Measurements from ENCODE around the gene ARNT2. TPM values are rescaled to one million over a fixed set of nuclear protein-coding genes. Genes with fewer than 3 reads are reported as not detected.

The ARNT2 gene
- total and polyA plus RNA-seq, 4 donors, result 2.0 to 12.2 (median 5.5) TPM

- WGBS, 2 donors, result 88 to 91% methylated on average over 4 of the region's 4 CpGs
- no peak for DNase-seq
- no peak for ATAC-seq (ENCODE audit: insufficient read depth, low FRiP score)
- H3K4me3 ChIP-seq, result no peak overlapping the region
- H3K27me3 ChIP-seq (ENCODE audit: control insufficient read depth in 3 of 3, insufficient read depth in 3 of 3, low read length in 2 of 3), result no peaks in the 10 kb centered on the region
- TF ChIP-seq CTCF (IDR thresholded peaks at IDR 0.05; ENCODE audit: control extremely low read depth, extremely low read depth), result no peak
- H3K36me3 ChIP-seq (ENCODE audit: control insufficient read depth in 4 of 4, insufficient read depth in 4 of 4, low read length in 4 of 4), result no peaks in the 10 kb centered on the region
- no peak overlapping the region for H3K9ac ChIP-seq (ENCODE audit: insufficient read depth in 1 of 2, low read length in 2 of 2)
- no peaks in the 10 kb centered on the region for H3K9me3 ChIP-seq (ENCODE audit: control insufficient read depth in 4 of 4, insufficient read depth in 3 of 4, low read length in 3 of 4)
- H3K4me1 ChIP-seq (ENCODE audit: control insufficient read depth in 5 of 5, insufficient read depth in 5 of 5, low read length in 5 of 5), result peaks cover 0 to 10% (median 0%) of the 10 kb centered on the region in 5 donors
- H3K27ac ChIP-seq (ENCODE audit: low read depth in 1 of 2, low read length in 1 of 2), result no peak overlapping the region
These were observed 24.5 kb upstream of the ARNT2 start for GRCh38 chr15:80379693-80380092.

GRCh38 chr15:80380154-80380553 lies 24.0 kb upstream of the ARNT2 start:
- ATAC-seq (ENCODE audit: insufficient read depth, low FRiP score), result no peak
- no peaks in the 10 kb centered on the region for H3K27me3 ChIP-seq (ENCODE audit: control insufficient read depth in 3 of 3, insufficient read depth in 3 of 3, low read length in 2 of 3)
- no peaks in the 10 kb centered on the region for H3K9me3 ChIP-seq (ENCODE audit: control insufficient read depth in 4 of 4, insufficient read depth in 3 of 4, low read length in 3 of 4)
- H3K27ac ChIP-seq (ENCODE audit: low read depth in 1 of 2, low read length in 1 of 2), result no peak overlapping the region
- DNase-seq, result no peak
- H3K4me3 ChIP-seq, result no peak overlapping the region
- H3K36me3 ChIP-seq (ENCODE audit: control insufficient read depth in 4 of 4, insufficient read depth in 4 of 4, low read length in 4 of 4), result no peaks in the 10 kb centered on the region
- 81 to 87% methylated on average over 3 of the region's 3 CpGs for WGBS, 2 donors
- no peak for TF ChIP-seq CTCF (IDR thresholded peaks at IDR 0.05; ENCODE audit: control extremely low read depth, extremely low read depth)
- peaks cover 0 to 12% (median 0%) of the 10 kb centered on the region in 5 donors for H3K4me1 ChIP-seq (ENCODE audit: control insufficient read depth in 5 of 5, insufficient read depth in 5 of 5, low read length in 5 of 5)
- no peak overlapping the region for H3K9ac ChIP-seq (ENCODE audit: insufficient read depth in 1 of 2, low read length in 2 of 2)

GRCh38 chr15:80382285-80382684 lies 21.9 kb upstream of the ARNT2 start:
- 96 to 98% methylated on average over 3 of the region's 3 CpGs for WGBS, 2 donors
- Histone ChIP-seq H3K9me3 (ENCODE audit: control insufficient read depth in 4 of 4, insufficient read depth in 3 of 4, low read length in 3 of 4) (no peaks in the 10 kb centered on the region), H3K4me3 (no peak overlapping the region), H3K9ac (ENCODE audit: insufficient read depth in 1 of 2, low read length in 2 of 2) (no peak overlapping the region), H3K4me1 (ENCODE audit: control insufficient read depth in 5 of 5, insufficient read depth in 5 of 5, low read length in 5 of 5) (peaks cover 0 to 12% (median 2%) of the 10 kb centered on the region in 5 donors), H3K27me3 (ENCODE audit: control insufficient read depth in 3 of 3, insufficient read depth in 3 of 3, low read length in 2 of 3) (no peaks in the 10 kb centered on the region), H3K36me3 (ENCODE audit: control insufficient read depth in 4 of 4, insufficient read depth in 4 of 4, low read length in 4 of 4) (no peaks in the 10 kb centered on the region), H3K27ac (ENCODE audit: low read depth in 1 of 2, low read length in 1 of 2) (no peak overlapping the region)
- TF ChIP-seq CTCF (IDR thresholded peaks at IDR 0.05; ENCODE audit: control extremely low read depth, extremely low read depth), result no peak
- ATAC-seq (ENCODE audit: insufficient read depth, low FRiP score), result no peak
- DNase-seq, result no peak

- H3K4me3 ChIP-seq, result no peak overlapping the region
- no peaks in the 10 kb centered on the region for H3K27me3 ChIP-seq (ENCODE audit: control insufficient read depth in 3 of 3, insufficient read depth in 3 of 3, low read length in 2 of 3)
- DNase-seq (peak in 2 of 3 donors; percentile 29 to 63), ATAC-seq (ENCODE audit: insufficient read depth, low FRiP score) (no peak)
- no peaks in the 10 kb centered on the region for H3K9me3 ChIP-seq (ENCODE audit: control insufficient read depth in 4 of 4, insufficient read depth in 3 of 4, low read length in 3 of 4)
- peaks cover 0 to 21% (median 0%) of the 10 kb centered on the region in 5 donors for H3K4me1 ChIP-seq (ENCODE audit: control insufficient read depth in 5 of 5, insufficient read depth in 5 of 5, low read length in 5 of 5)
- H3K9ac ChIP-seq (ENCODE audit: insufficient read depth in 1 of 2, low read length in 2 of 2), result no peak overlapping the region
- H3K36me3 ChIP-seq (ENCODE audit: control insufficient read depth in 4 of 4, insufficient read depth in 4 of 4, low read length in 4 of 4), result no peaks in the 10 kb centered on the region
- WGBS, 2 donors, result 56 to 57% methylated on average over 3 of the region's 3 CpGs
- H3K27ac ChIP-seq (ENCODE audit: low read depth in 1 of 2, low read length in 1 of 2), result no peak overlapping the region
- TF ChIP-seq CTCF (IDR thresholded peaks at IDR 0.05; ENCODE audit: control extremely low read depth, extremely low read depth), result no peak
These were observed 19.8 kb upstream of the ARNT2 start for GRCh38 chr15:80384432-80384831.
